Heart left ventricle (tissue), 16 donors: ENCODE results near the gene AGRN. TPM values are rescaled to one million over a fixed set of nuclear protein-coding genes. Genes with fewer than 3 reads are reported as not detected.
A peak's percentile ranks its signal among the peaks of the same experiment; 100 is the strongest.

Experiments used
- ATAC-seq, 4 donors: fragments of 200-7000 bp; cut with Tn5 transposase; one replicate each; pipeline ENCODE4 v1.9.1; 2020 to 2022; ENCODE audit warnings: moderate library complexity in 4 of 4, mild to moderate bottlenecking in 3 of 4, moderate number of reproducible peaks in 1 of 4
- DNase-seq, 5 donors: peaks; one replicate each; pipeline ENCODE4 v3.0.0-alpha.2; 2020
- H3K27ac ChIP-seq, 12 donors: fragments of 200-600 bp; sonication (generic) in 4 of 12; one replicate each; pipeline versions ENCODE4 v1.5.0 to v1.8.0; 2016 to 2022; ENCODE audit warnings: mild to moderate bottlenecking in 2 of 12
- H3K27me3 ChIP-seq, 9 donors: fragments of 200-600 bp; sonication (generic) in 2 of 9; one replicate each; pipeline versions ENCODE4 v1.5.1 to v1.8.0; 2016 to 2022; ENCODE audit warnings: mild to moderate bottlenecking in 3 of 9
- H3K36me3 ChIP-seq, 9 donors: fragments of 200-600 bp; sonication (generic) in 2 of 9; one replicate each; pipeline versions ENCODE4 v1.5.0 to v1.8.0; 2018 to 2022; ENCODE audit warnings: mild to moderate bottlenecking in 2 of 9
- H3K4me1 ChIP-seq, 12 donors: fragments of 200-600 bp; sonication (generic) in 4 of 12; one replicate each; pipeline versions ENCODE4 v1.5.0 to v1.8.0; 2016 to 2022; ENCODE audit warnings: mild to moderate bottlenecking in 3 of 12
- H3K4me3 ChIP-seq, 12 donors: fragments of 200-600 bp; sonication (generic) in 4 of 12; one replicate each; pipeline versions ENCODE4 v1.5.0 to v1.8.0; 2017 to 2022; ENCODE audit warnings: mild to moderate bottlenecking in 9 of 12, moderate library complexity in 4 of 12
- H3K9me3 ChIP-seq, 12 donors: fragments of 200-600 bp; sonication (generic) in 4 of 12; one replicate each; pipeline versions ENCODE4 v1.5.0 to v1.8.0; 2016 to 2022; ENCODE audit warnings: mild to moderate bottlenecking in 1 of 12
- CTCF ChIP-seq, 12 donors: fragments of 200-600 bp; sonication (generic) in 4 of 12; IDR thresholded peaks; one replicate each; pipeline versions ENCODE4 v1.5.0 to v1.8.0; 2018 to 2022; ENCODE audit warnings: antibody characterized with exemption in 12 of 12, mild to moderate bottlenecking in 5 of 12
- POLR2A ChIP-seq, 2 donors: fragments of 450-650 bp; IDR thresholded peaks; one replicate each; pipeline ENCODE4 v1.6.1; 2017; ENCODE audit warnings: antibody characterized with exemption in 2 of 2, mild to moderate bottlenecking in 2 of 2, moderate library complexity in 2 of 2
- WGBS, 4 donors: extraction: QIAGEN DNeasy Blood & Tissue Kit in 2 of 4; methylation state at CpG; one replicate each; pipeline versions ENCODE4 v1.1.5 to v1.1.7; 2013 to 2018; 5-methylcytosine and 5-hydroxymethylcytosine counted together
- intact Hi-C, 10 donors: fragments of 100-400 bp; cut with DNase I; formaldehyde crosslinking; loops; one replicate each; pipeline versions ENCODE4 v1.11.1 to v1.14.2; 2022
- long read RNA-seq, 3 donors: library from polyadenylated mRNA; unstranded; transcript quantifications; one replicate each; pipeline ENCODE4 v2.0.0, GENCODE V29; 2020 to 2021
- polyA plus RNA-seq, 2 donors: library from polyadenylated mRNA; stranded (reverse); fragments of 200-250 nt; gene quantifications; one replicate each; pipeline ENCODE4 v1.2.3, GENCODE V29; 2013
- total RNA-seq, 9 donors: library from RNA; depleted of rRNA in 2 of 9; stranded (reverse); fragments of >200 nt in 2 of 9; fragmentation: NEBNext Ultra II Directional in 3 of 9; extraction: Animal tissue kit (Norgen Biotek cat#: 25700) in 3 of 9; gene quantifications; one replicate each; pipeline versions ENCODE4 v1.1.0 to v1.2.4, GENCODE V29; 2016 to 2023
- donor health status: ischemic (EF 13 %, LVEDD 7.1; RV severe dilation, severe dysfunction).
- donor health status: healthy with polysubstance abuse.
- donor health status: DM: no; HTN: yes; CAD: no.
- donor health status: DM: no; HTN: no; CAD: no.
- donor health status: ischemic (EF 25% LVEDD 6.9; RV normal size, moderate dysfunction).
- donor health status: ischemic (EF 25% LVEDD 5.7; RV mildly dilated, moderate dysfunction).
- donor health status: healthy.
- donor health status: DM: yes; HTN: yes; CAD: no.
- donor health status: ischemic (EF 35%, LVEDD 5.7; RV mildly dilated, moderate dysfunction).
- donor health status: nonischemic (EF 11% LVEDD 7.7; RV severe dilation, severe dysfunction).
- donor health status: DM: yes; HTN: yes; CAD: no.
- donor health status: PGD.
- donor health status: ischemic (EF 29% LVEDD 5.4; RV normal size, mild dysfunction).
- donor health status: nonischemic (EF 23%, LVEDD 6.1; RV moderate dilation, normal function).

Gene AGRN
- total RNA-seq (10 to 100 TPM in 8 of 9 donors, 1 to 10 TPM in 1; 9.7 to 45.7 (median 22.7) TPM), polyA plus RNA-seq (10 to 100 TPM; 11.8 to 14.1 TPM)
- long read RNA-seq, donor 1, partial matches to known transcripts: 7 of 10 reads
- long read RNA-seq, donor 1, other reads (novel, unspliced or antisense): 3 of 10 reads
- long read RNA-seq, donor 2, partial matches to known transcripts: 3 of 4 reads
- long read RNA-seq, donor 2, other reads (novel, unspliced or antisense): 1 of 4 reads
- long read RNA-seq, donor 3, partial matches to known transcripts: 8 of 8 reads
- long read RNA-seq, donor 3, other reads (novel, unspliced or antisense): 0 of 8 reads

DNA sequence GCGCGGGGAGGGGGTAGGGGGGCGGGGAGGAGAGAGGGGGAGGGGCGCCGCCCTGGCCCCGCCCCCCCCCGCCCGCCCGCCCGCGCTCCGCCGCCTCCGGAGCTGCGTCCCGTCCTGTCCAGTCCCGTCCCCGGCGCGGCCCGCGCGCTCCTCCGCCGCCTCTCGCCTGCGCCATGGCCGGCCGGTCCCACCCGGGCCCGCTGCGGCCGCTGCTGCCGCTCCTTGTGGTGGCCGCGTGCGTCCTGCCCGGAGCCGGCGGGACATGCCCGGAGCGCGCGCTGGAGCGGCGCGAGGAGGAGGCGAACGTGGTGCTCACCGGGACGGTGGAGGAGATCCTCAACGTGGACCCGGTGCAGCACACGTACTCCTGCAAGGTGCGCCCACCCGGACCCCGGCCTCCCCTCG lies at the start of gene AGRN:
AGRN (plus strand) TSS at position 121 of the 405 bp plus-strand sequence; CDS start at position 174, 53 bp downstream.
- H3K4me3 ChIP-seq: peak within 1 kb of the TSS; percentile 59 to 99 (median 81)
- peak in 1 of 2 donors; percentile 23 for TF ChIP-seq POLR2A (IDR thresholded peaks at IDR 0.05)
- no peak for TF ChIP-seq CTCF (IDR thresholded peaks at IDR 0.05)
- peak in 2 of 4 donors; percentile 56 to 57 for ATAC-seq
- WGBS, 4 donors: 0 to 1% methylated on average over 54 of the region's 58 CpGs; no CpG with 5 or more reads in 2 of the 4 donors
- intact Hi-C loops: loop anchor here in 4 of 10 donors (5.0 kb wide), 1 partner anchor 42 kb away; no protein-coding TSS in a partner anchor
- no peaks in the 10 kb centered on the region for H3K9me3 ChIP-seq
- peak within 1 kb of the TSS; percentile 88 to 99 (median 96) for H3K27ac ChIP-seq
- peaks cover 0 to 43% (median 34%) of the 10 kb centered on the region in 12 donors for H3K4me1 ChIP-seq
- DNase-seq: peak in 4 of 5 donors; percentile 59 to 77 (median 67)
- H3K27me3 ChIP-seq: peaks cover 0 to 10% (median 0%) of the 10 kb centered on the region in 9 donors
- H3K36me3 ChIP-seq: no peaks in the 10 kb centered on the region

DNA sequence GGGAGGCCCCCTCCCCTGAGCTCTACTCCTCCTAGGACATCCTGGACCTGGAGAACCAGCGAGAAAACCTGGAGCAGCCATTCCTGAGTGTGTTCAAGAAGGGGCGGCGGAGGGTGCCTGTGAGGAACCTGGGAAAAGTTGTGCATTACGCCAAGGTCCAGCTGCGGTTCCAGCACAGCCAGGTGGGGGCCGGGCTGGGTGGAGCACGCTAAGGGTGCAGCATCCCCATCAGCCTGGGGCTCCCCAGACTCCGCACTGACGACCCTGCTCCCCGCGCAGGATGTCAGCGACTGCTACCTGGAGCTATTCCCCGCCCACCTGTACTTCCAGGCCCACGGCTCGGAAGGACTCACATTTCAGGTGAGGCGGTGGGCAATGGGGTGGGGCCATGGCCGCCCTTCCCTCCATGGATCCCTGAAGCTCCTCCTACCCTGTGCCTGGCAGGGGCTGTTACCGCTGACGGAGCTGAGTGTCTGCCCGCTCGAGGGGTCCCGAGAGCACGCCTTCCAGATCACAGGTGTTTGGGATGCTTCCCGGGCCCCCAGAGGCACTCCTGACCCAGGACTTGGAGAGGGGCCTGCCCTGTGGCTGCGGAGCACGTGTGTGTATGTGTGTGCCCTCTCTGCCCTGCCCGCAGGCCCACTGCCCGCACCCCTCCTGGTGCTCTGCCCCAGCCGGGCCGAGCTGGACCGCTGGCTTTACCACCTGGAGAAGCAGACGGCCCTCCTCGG lies 49.5 kb upstream of the AGRN start:
- DNase-seq: peak in 2 of 5 donors; percentile 5 to 60
- Histone ChIP-seq H3K4me1 (peaks cover 4 to 48% (median 15%) of the 10 kb centered on the region in 12 donors), H3K36me3 (no peaks in the 10 kb centered on the region), H3K9me3 (no peaks in the 10 kb centered on the region), H3K27me3 (peaks cover 0 to 61% (median 40%) of the 10 kb centered on the region in 9 donors), H3K27ac (no peak overlapping the region), H3K4me3 (no peak overlapping the region)
- intact Hi-C loops: loop anchor here in 1 of 10 donors (10.0 kb wide), 1 partner anchor 524 kb away; no protein-coding TSS in a partner anchor
- TF ChIP-seq POLR2A (IDR thresholded peaks at IDR 0.05) (no peak), CTCF (IDR thresholded peaks at IDR 0.05) (no peak)
- no peak for ATAC-seq
- WGBS, 4 donors: 13 to 24% (median 15%) methylated on average over 19 to 33 of the region's 33 CpGs

- H3K36me3 ChIP-seq: no peaks in the 10 kb centered on the region
- intact Hi-C loops: loop anchor here in 1 of 10 donors (10.0 kb wide), 1 partner anchor 524 kb away; no protein-coding TSS in a partner anchor
- H3K4me3 ChIP-seq: no peak overlapping the region
- no peak overlapping the region for H3K27ac ChIP-seq
- ATAC-seq: peak in 1 of 4 donors; percentile 0
- DNase-seq: peak in 3 of 5 donors; percentile 7 to 25 (median 17)
- H3K4me1 ChIP-seq: peaks cover 4 to 51% (median 17%) of the 10 kb centered on the region in 12 donors
- WGBS, 4 donors: 36 to 89% (median 47%) methylated on average over 7 to 42 of the region's 42 CpGs
- peaks cover 0 to 68% (median 46%) of the 10 kb centered on the region in 9 donors for H3K27me3 ChIP-seq
- H3K9me3 ChIP-seq: no peaks in the 10 kb centered on the region
- TF ChIP-seq CTCF (IDR thresholded peaks at IDR 0.05): no peak
- no peak for TF ChIP-seq POLR2A (IDR thresholded peaks at IDR 0.05)
These were observed 48.8 kb upstream of the AGRN start for GRCh38 chr1:970973-971730.
